GM13977 (cell line): ENCODE results near the gene FAT1.

Experiments
- DNase-seq: peaks from one replicate; pipeline ENCODE4 v3.0.0; 2012; ENCODE audit warnings: low spot score
- in situ Hi-C: fragments of 300-500 bp; cut with MboI; formaldehyde crosslinking; loops from one replicate; pipeline ENCODE4 v1.12.0; 2022; ENCODE audit warnings: low sequenced_read_pairs, low pct_unique_long_range_greater_than_20kb, mixed read lengths, inconsistent platforms; ENCODE audit not compliant: unreplicated experiment
- TF ChIP-seq, protein P1 (sequence below): IDR thresholded peaks from 2 replicates; pipeline ENCODE4 v1.5.1; 2012; ENCODE audit warnings: mild to moderate bottlenecking, control low read depth; ENCODE audit not compliant: insufficient read depth; ENCODE audit errors: extremely low read depth, missing control alignments

FAT1 gene

DNA sequence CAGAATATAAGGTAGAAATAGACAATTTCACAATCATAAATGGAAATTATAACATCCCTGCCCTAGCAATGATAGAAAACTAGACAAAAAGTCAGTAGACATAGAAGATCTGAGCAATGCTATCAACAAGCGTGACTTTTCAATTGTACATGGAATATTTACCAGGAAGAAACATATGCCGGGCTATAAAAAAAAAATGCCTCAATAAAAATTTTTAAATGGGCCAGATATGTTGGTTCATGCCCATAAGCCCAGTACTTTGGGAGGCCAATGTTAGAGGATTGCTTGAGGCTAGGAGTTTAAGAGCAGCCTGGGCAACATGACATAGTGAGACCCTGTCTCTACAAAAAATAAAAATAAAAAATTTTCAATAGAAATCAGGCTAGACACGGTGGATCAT lies 163.0 kb downstream of the FAT1 start:
- TF ChIP-seq, protein P1, sequence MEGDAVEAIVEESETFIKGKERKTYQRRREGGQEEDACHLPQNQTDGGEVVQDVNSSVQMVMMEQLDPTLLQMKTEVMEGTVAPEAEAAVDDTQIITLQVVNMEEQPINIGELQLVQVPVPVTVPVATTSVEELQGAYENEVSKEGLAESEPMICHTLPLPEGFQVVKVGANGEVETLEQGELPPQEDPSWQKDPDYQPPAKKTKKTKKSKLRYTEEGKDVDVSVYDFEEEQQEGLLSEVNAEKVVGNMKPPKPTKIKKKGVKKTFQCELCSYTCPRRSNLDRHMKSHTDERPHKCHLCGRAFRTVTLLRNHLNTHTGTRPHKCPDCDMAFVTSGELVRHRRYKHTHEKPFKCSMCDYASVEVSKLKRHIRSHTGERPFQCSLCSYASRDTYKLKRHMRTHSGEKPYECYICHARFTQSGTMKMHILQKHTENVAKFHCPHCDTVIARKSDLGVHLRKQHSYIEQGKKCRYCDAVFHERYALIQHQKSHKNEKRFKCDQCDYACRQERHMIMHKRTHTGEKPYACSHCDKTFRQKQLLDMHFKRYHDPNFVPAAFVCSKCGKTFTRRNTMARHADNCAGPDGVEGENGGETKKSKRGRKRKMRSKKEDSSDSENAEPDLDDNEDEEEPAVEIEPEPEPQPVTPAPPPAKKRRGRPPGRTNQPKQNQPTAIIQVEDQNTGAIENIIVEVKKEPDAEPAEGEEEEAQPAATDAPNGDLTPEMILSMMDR = no peak
- in situ Hi-C loops = no loop called here

DNA sequence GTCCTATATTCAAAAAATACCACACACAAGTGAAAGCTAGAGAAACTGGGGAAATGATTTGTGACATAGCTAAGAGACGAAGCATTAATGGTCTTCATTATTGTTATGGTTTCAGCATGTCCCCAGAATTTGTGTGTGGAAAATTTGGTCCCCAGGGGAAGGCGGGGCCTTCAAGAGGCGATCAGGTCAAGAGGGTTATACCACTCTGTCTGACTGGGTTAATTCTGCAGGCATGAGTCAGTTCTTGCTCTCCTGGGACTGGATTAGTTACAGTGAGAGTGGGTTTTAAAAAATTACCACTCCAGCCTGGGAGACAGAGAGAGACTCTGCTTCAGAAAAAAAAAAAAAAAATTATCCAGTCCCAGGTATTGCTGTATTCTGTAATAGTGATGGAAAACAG lies 166.2 kb downstream of the FAT1 start:
- in situ Hi-C loops = no loop called here
- TF ChIP-seq, protein P1 = no peak
- no peak for DNase-seq

More for the DNA sequence above, 163.0 kb downstream of the FAT1 start:
- no peak for DNase-seq

DNA sequence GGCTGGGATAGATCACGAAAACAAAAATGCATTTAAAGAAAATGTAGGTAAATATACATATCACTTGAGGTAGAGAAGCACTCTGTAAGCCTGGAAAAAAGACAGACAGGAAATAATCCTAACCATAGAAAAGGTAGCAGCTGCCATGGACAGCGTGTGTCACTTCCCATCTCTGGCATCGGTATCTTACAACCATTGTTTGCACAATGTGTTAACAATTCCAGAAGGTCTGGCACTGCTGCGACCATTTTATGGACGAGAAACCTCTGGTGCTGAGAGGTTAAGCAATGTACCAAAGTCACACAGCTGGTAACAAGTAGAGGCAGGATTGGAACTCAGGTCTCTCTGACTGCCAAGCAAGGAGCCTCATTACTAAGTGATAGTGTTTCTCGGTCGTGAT lies 166.6 kb downstream of the FAT1 start:
- in situ Hi-C loops = no loop called here
- no peak for DNase-seq
- TF ChIP-seq, protein P1 = no peak

DNA sequence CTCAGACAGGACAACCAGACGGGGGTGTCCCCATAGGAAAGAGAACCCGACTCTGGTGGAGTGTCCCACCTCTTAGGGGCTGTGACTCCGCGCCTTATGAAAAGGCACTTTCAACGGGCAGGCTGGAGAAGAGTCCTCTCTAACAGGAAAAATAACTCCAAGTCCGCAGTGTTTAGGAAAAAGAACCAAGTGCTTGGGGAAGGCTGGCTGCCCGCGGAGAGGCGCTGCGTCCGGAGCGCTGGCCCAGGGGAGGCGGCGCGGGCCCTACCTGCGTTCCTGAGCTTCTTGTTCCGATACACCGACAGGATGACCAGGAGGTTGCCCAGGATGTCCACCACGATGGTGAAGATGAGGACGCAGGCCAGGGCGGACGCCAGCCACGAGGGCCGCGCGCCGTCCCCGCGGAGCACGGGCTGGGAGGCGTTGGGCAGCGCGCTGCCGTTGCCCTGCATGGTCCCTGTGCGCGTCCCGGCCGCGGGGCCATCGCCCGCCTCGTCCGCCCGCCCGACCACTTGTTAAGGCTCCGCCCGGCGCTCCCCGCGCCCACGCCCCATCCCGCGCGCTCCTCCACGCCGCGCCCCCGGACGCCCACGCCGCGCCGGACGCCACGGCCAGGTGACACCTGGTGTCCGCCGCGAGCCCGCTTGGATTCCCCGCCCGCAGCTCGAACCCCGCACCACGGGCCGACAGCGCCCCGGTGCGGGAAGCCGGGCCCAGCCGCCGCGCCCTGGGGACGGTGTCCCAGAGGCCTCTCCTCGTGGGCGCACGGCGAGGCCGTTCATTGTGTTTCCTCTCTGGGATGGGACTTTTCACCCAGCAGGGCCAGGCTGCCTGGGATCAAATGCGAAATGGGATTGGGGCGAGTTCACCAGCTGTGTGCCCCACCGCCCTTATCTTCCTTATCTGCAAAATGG lies 168.5 kb downstream of the FAT1 start, which contains the start of gene MTNR1A:
MTNR1A (minus strand) TSS at position 654 of the 914 bp plus-strand sequence; CDS start at position 452, 202 bp downstream.
- in situ Hi-C loops = no loop called here
- TF ChIP-seq, protein P1 = no peak
- DNase-seq = no peak

DNA sequence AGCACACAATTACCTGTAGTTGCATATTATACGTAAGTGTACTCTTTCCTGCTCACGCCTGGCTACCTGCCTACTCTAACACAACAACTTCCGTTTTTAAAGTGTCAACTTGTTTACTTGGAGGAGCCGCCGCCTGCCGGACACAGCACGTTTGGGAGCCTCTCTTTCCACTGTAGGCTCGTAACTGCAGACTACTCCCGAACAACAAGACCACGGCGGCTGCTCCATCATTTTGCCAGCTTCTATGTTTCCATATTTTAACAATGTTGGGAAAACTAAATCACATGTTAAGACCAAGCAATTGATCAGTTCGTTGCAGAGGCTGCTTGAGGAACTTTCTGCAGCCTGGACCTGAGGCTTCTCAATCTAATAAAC lies 169.1 kb downstream of the FAT1 start:
- DNase-seq = no peak
- TF ChIP-seq, protein P1 = no peak
- in situ Hi-C loops = no loop called here

DNA sequence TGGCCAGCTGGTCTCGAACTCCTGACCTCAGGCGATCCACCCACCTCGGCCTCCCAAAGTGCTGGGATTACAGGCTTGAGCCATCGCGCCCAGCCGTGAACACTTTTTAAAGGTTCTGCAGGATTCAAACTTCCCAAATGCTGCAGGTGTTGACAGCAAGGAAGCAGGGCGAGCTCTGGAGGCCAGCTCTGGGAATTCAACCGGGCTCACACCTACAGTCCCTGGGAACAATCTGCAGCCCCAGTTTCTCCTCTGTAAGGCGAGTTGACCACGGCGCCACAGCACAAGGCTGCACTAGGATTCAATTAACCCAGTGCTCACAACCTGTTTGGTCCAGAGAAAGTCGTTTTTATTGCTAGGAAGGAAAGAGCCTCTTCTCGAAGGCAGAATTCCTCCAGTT lies 169.9 kb downstream of the FAT1 start:
- TF ChIP-seq, protein P1 = no peak
- DNase-seq = no peak
- in situ Hi-C loops = no loop called here
